ENCODE results near the gene TTR.

The TTR gene

DNA sequence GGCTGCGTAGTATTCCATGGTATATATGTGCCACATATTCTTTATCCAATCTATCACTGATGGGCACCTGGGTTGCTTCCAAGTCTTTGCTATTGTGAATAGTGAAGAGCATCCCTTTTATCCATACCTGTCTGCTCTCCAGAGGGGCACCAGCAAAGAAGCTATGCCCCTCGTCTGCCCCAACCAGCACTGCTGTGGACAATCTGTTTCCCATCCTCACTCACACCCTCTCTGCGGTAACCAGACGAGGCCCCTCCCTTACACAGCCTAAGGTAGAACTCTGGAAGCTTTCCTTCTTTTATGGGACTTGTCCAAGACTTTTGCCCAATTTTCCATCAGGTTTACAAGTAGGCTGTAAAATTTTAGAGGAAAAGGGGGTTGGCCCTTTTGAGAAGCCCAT is 24.9 kb downstream of the TTR start:
- DNase-seq (ENCODE audit: low spot score) = no peak

DNA sequence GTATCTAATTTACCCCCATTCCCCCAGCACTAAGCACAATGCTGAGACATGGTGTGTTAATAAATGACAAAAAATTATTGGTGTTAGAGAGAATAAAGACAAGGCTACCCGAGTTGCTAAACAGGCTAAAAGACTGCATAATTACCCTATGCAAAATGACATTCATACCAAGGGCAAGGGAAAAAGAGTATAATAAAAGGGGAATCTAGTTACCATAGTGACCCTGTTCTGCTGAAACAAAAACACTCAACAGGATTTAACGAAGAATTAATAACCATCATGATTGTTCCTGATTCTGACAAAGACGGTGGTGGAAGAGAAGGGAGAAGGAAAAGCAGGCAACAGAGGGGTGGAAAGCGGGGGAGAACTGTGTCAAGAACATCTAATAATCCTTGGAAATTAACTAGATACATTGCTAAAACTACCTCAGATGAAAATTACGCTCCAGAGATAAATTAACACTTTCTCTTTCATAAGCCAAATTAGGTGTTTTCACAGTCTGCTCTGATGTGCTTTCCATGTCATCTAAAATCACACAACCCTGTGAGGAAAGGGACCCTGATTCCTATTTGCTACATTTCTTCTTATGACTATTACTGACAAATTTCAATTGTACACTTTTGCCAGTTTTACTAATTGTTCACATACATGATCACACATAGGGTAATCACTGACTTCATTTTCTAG is 25.5 kb downstream of the TTR start:
- no peak for DNase-seq (ENCODE audit: low spot score)

DNA sequence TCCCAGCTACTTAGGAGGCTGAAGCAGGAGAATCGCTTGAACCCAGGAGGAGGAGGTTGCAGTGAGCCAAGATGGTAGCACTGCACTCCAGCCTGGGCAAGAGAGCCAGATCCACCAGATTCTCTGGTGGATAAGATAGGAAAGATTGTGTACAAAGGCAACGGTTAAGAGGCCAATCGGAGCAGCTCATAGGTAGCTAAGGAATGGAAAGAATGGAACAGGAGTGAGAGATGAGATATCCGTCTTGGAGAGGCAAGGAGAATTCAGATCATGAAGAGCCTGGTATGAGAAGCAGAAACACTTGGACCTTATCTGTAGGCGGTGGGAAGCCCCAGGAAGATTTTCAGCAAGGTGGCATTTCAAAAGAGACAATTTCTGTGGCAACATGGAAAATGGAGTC is 27.1 kb downstream of the TTR start:
- DNase-seq (ENCODE audit: low spot score) = no peak

DNA sequence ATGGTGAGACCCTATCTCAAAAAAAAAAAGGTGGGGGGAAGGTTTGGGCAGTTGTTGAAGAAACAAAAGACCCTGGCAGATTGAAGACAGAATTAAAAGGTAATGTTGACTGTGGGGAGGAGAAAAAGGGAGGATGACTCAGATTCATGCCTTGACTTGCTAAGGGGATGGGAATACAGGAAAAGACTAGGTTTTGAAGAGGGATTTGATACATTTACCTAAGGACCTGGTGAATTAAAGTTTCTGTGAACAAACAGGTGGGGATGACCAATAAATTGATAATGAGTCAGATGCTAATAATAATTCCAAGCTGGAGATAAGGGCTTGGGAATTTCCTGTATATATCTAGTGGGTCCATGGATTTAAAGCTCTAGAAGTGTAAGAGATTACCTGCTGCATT is 27.6 kb downstream of the TTR start:
- no peak for DNase-seq (ENCODE audit: low spot score)

DNA sequence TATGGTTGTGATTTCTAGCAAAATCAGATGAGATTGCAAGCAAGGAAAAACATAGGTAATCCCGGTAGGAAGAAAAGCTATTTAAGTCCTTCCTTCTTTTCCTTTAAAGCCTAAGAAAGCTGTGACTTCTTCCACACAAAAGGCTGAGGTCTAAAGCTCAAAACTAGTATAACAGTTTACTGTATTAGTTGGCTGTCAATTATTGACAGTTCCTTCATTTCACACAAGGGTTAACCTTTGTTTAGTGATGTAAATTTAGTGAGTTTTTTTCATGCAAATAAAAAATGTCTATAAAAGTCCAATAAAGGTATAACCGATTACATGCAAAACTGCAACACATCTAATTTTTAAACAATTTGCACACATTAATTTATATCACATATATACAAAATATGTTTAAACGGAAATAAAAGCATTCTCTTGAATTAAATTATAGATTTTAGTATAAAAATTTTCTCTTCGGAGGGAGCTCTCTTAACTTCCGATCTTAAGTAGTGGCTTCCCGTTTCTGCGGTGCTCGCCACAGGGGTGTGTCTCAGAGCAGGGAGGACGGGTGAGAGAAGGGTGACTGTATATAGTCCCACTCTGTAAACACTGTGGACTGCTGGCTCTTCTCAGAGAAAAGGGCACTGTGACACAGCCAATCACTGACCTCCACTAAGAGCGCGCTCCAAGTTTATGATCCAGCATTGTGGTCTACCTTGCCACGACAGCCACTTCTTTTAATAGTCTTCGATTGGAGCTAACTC is 33.4 kb downstream of the TTR start:
- no peak for DNase-seq (ENCODE audit: low spot score)

DNA sequence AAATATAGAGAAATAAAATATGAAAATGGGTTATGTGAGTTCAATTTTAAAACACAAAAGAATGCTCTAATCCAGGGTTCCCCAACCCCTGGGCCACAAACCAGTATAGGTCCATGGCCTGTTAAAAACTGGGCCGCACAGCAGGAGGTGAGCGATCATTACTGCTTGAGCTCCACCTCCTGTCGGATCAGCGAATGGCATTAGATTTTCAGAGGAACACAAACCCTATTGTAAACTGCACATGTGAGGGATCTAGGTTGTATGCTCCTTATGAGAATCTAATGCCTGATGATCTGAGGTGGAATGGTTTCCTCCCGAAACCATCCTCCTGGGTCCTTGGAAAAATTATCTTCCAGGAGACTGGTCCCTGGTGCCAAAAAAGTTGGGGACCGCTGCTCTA is 34.7 kb downstream of the TTR start:
- no peak for DNase-seq (ENCODE audit: low spot score)

DNA sequence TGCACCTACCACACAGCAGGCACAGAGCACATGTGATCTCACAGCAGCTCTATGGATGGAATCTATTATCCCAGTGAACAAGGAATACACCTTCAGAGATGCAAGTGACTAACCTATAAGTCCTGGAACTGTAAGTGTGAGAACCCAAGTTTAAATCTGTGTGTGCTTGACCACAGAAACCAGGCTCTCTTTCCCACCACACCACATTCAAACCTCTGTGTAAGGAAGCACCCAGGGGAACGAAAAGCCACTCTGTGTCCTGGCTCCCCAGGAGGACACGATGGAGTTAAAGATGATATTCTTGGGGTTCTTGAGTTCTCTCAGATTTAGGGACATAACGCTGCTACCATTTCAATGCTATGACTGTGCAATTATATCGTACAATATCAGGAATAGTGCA is 38.9 kb downstream of the TTR start:
- DNase-seq (ENCODE audit: low spot score) = no peak

DNA sequence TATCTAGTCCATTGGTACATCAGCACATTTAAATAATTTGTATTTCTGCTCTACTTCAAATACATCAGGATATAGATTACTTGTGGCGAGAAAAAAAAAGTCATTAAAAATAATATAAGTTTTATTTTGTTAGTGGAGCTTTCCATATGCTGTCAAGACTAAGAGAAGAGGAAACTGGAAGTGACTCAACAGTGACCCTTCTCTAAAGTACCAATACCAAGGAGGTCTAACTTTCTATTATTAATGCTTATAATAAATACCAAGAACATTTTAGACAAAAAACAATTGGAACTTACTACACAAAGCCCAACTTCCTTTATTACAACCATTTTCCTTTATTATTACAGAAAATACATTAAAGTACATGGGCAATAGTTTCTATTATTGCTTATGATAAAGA is 39.8 kb downstream of the TTR start:
- no peak for DNase-seq (ENCODE audit: low spot score)

DNA sequence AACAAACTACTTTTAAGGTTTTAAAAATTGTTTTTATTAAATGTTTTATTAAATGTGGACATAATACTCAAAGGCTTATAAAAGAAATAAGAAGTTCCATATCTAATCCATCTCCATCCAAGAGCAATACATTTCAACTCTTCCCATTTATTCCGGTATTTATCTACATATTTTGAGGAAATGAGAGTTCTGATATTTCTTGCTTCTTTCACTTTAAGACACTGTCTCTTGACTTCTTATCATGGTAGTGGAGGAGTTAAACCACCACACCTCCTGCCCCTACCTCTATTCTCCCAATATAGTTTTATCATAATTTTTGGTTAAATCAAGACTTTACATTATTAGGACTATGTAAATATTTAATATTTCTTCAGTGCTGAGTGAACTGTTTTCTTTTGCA is 40.7 kb downstream of the TTR start:
- DNase-seq (ENCODE audit: low spot score) = no peak

DNA sequence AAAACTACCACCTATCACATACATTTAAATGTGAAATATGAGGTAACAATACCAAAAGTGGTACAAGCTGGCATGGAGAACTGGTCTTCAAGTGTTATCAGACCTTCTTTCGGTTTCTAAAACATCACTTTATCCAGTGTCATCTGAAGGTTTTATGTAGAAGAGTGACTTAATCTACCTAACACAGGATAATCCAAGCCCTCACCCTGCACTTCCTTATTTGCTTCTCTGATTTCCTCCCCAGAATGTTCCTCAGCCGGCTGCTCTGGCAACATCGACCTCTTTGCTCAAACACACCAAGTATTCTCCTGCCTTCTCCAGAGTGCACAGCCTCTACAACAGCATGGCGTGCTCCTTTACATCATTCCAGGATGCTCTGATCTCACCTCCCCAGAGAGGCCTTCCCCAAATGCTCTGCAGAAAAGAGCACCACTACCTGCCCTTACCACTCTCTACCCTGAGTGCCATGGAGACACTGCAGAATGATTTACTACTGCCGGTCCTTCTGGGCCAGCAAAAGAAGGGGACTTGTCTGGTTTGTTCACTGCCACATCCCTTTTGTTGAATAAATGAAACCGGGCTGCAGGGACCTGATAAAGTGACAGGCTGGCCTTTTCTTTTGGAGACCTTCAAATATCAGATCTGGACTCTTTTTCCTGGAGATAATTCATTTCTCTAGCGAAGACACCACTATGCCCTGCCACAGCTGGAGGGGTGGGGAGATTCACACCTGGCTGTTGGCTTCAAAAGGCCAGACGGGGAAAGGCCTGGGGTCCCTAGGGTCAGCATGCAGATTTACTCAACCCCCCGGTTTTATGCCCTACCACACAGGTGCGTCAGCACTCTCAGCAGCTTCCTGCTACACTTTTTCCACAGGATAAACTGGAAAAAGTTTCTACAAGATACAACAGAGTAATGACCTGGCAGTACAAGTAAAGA is 42.0 kb downstream of the TTR start:
- no peak for DNase-seq (ENCODE audit: low spot score)

DNA sequence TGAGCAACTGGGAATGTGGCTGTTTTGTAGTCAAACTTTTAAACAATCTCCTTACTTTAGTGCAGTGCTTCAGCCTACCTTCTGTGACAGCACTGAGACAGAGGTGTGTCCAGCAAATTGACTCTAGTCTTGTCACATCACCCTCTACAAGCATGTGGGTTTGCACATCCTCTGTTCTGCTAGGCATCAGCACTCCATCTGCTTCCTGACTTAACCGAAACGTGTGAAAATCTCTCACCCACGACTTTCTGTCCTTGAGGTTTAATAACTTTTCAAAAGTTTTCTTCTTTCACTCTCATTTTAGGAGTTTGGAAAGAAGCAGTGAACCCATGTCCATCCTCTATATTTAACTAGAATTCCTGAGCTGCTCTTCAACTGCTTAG is 42.6 kb downstream of the TTR start:
- DNase-seq (ENCODE audit: low spot score) = no peak

DNA sequence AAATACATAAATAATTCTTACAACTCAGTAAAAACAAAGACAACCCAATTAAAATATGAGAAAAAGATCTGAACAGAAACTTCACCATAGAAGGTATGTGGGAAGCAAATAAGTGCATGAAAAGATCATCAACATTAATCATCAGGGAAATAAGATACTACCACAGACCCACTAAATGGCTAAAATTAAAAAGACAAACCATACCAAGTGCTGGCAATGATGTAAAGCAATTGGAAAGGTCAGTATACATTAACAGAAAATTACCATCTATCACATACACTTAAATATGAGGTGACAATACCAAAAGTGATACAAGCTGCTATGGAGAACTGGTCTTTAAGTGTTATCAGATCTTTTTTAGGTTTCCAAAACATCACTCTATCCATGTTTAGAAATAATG is 44.7 kb downstream of the TTR start:
- no peak for DNase-seq (ENCODE audit: low spot score)

DNA sequence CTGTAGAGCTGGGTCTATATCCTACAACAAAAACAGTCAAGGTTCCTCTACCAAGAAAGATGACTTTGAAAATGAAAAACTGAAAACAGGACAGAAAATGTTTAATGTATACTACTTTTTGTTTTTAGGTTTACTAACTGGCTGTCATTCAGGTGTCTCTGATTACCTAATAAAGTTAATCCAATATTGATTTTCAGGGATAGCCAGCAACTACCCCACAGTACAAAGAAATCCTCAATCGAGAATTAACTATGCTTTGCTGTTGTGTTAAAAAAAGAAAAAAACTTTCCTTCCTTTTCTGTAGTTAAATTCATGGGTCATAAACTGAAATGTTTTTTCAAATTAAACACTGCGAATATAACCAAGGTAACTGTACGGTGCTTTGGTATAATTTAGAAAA is 45.8 kb downstream of the TTR start:
- DNase-seq (ENCODE audit: low spot score) = no peak

DNA sequence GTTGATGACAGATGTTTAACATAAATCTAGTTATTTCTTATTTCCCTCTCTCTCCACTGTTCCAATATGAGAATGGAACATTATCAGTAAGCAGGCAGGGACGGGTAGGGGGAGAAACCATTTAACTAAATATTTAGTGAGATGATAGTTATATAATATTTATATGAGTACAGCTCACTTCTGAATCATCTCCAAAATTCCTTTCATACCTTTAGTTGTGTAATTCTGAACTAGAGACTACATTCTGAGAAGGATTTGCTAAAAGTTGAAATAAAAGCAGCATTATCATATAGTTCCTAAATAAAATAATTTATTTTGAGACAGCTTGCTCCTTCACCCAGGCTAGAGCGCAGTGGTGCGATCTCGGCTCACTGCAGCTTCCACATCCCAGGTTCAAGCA is 51.3 kb downstream of the TTR start:
- DNase-seq (ENCODE audit: low spot score) = no peak

DNA sequence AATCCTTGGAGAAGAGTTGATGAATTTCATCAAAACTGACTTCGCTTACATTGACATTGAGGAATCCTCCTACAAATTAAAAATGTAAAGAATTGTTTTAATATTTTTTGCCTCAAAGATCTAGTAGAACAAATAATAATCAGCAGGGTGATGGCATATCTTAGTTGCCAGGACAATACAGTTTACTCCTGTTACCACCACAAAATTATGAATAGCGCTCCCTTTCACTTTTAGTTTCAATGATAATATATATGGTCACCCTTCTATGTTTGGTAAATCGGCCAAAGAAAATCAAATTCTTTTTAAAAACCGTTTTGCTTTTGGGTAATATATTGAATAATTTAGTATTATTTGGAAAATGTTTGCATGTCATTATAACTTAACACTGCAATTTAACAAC is 53.7 kb downstream of the TTR start:
- no peak for DNase-seq (ENCODE audit: low spot score)

DNA sequence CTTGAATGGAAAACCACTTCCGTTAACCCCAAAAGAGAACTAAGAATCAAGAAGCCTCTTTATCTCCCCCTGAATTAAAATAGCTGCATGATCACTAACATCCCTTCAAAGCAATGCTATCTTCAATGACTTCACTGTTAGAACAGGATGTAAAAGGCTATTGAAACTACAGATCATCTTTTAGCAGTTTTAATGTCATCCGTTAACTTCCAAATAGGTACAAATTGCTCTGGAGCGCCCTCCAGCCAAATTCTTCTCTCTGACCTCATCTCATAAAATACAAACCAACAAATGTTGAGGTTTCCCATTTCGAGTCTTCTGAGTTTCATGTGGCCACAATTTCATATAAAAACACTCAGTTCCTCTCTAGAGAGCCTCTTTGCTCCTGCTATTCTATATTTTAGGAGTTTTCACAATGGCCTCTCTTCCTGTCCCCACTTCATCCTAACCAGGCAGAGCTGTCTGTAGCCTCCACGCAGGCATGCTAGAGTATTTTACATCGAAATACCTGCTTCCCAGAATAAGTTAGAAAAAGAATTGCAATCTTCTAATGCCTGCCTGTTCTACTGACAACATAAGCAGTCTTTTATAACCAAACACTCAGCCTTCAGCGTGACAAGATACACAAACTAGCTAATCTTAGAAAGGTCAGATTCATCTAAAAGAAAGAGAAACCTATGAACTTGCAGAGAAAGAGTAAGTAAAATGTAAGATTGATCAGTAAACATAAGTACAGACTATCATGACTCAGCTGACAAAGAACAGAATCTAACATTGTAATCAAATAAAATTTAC is 54.9 kb downstream of the TTR start:
- no peak for DNase-seq (ENCODE audit: low spot score)

DNA sequence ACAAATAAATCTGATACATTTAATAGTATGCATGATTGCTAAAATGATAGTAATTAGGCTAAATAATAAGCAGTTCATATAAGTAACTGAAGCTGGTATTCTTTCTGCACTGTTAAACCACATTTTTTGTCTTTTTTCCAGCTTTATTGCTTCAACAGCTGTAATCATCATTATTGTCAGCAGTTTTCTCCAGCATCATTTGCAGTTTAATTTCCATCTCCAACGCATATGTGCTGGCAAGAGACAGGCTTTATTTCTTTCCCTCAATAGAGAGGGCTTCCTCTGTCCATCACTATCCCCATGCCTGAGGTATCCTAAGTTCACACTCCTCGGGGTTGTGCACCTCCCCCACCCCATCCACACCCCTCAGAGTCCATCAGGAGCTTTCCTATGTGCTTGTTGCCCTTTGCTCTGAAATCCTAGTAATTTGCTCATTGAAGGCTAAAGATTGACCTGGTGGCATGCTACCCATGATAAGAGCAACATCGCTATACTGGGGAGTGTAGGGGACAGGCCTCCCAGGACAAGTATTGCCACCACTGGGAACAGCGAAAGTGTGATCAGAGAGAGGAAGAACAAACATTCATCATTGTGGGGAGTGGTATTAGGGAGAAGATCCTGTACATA is 55.6 kb downstream of the TTR start:
- no peak for DNase-seq (ENCODE audit: low spot score)

All from AG08395 (cell line).